Activated B cell treated with CpG ODN at 0.5 μM for 24 hours (primary cell): Measurements from ENCODE around the gene CDK4. TPM values are rescaled to one million over a fixed set of nuclear protein-coding genes. Genes with fewer than 3 reads are reported as not detected.

Experiments
- ATAC-seq: fragments of 200-7000 bp; cut with Tn5 transposase; one replicate; pipeline ENCODE4 v1.10.0; 2021; ENCODE audit warnings: low read depth, mild to moderate bottlenecking, moderate library complexity
- CTCF ChIA-PET: fragments of 350-600 bp; sonication (Branson Sonifier 250); formaldehyde crosslinking; loops from one replicate; lab custom pipeline; 2021; ENCODE audit warnings: antibody characterized with exemption; lab: Charles Lee
- POLR2A ChIA-PET: fragments of 350-600 bp; sonication (Branson Sonifier 250); formaldehyde crosslinking; loops from one replicate; lab custom pipeline; 2021; ENCODE audit warnings: antibody characterized with exemption; lab: Charles Lee
- DNase-seq: peaks from one replicate; pipeline ENCODE4 v3.0.0; 2022
- H3K27ac Mint-ChIP-seq: one replicate; pipeline ENCODE4 v1.8.0; 2020; ENCODE audit warnings: mixed read lengths
- H3K27me3 Mint-ChIP-seq: one replicate; pipeline ENCODE4 v1.8.0; 2021; ENCODE audit warnings: mixed read lengths
- H3K36me3 Mint-ChIP-seq: one replicate; pipeline ENCODE4 v1.8.0; 2021; ENCODE audit warnings: low read depth, mixed read lengths
- H3K4me1 Mint-ChIP-seq: one replicate; pipeline ENCODE4 v1.8.0; 2021; ENCODE audit warnings: mixed read lengths
- H3K4me3 Mint-ChIP-seq: one replicate; pipeline ENCODE4 v1.8.0; 2020; ENCODE audit warnings: mild to moderate bottlenecking, mixed read lengths
- H3K9me3 Mint-ChIP-seq: one replicate; pipeline ENCODE4 v1.8.0; 2020; ENCODE audit warnings: mixed read lengths
- intact Hi-C: fragments of 100-400 bp; cut with micrococcal nuclease; formaldehyde crosslinking; loops from one replicate; pipeline ENCODE4 v1.15.1; 2024
- total RNA-seq: library from RNA; stranded (reverse); gene quantifications from 2 replicates; pipeline ENCODE4 v1.2.3, GENCODE V29; 2022
- TF ChIP-seq, protein P1 (sequence below): fragments of 200-600 bp; IDR thresholded peaks from one replicate; pipeline ENCODE4 v1.8.0; 2022; ENCODE audit warnings: antibody characterized with exemption, mild to moderate bottlenecking

Gene CDK4
- total RNA-seq, 1 donor from 2014 or later = 95.7 TPM

DNA sequence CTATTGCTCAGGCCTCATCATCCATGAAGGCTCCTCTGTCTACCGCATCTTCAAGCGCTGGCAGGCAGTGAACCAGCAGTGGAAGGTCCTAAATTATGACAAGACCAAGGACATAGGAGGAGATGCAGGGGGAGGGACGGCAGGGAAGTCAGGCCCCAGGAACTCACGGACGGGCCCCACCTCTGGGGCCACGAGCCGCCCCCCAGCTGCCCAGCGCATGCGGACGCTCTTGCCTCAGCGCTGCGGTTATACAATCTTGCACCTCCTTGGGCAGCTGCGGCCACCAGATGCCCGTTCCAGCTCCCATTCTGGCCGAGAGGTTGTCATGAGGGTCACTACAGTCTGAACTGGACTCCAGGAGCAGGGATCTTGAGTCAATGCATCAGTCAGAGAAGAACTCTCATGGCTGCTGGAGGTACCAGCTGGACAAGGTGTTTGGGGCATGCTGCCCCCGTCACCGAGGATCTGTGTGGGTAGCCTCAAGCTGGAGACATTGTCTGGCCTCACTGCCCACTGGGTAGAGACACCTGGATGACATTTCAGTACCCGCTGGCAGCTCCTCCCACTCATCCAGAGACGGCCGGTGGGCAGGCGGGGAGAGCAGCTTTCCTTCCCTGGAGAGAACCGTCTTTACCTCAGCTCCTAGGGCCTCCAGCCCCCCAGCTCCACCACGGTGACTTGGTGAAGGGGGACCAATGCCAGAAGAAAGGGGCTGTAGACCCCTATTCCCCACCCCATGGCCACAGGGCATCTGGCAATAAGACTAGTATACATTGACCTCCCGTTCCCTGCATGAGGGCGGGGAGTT is 6.6 kb upstream of the CDK4 start:
- TF ChIP-seq, protein P1, sequence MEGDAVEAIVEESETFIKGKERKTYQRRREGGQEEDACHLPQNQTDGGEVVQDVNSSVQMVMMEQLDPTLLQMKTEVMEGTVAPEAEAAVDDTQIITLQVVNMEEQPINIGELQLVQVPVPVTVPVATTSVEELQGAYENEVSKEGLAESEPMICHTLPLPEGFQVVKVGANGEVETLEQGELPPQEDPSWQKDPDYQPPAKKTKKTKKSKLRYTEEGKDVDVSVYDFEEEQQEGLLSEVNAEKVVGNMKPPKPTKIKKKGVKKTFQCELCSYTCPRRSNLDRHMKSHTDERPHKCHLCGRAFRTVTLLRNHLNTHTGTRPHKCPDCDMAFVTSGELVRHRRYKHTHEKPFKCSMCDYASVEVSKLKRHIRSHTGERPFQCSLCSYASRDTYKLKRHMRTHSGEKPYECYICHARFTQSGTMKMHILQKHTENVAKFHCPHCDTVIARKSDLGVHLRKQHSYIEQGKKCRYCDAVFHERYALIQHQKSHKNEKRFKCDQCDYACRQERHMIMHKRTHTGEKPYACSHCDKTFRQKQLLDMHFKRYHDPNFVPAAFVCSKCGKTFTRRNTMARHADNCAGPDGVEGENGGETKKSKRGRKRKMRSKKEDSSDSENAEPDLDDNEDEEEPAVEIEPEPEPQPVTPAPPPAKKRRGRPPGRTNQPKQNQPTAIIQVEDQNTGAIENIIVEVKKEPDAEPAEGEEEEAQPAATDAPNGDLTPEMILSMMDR = no peak
- no peak for DNase-seq
- ATAC-seq = no peak
- ChIA-PET POLR2A (interaction anchor here (0.6 to 1.4 kb wide), 3 partner anchors 14 to 1048 kb away, joined by 3 to 6 read pairs (median 4); partner anchors contain the start of genes EEF1AKMT3 and METTL1), CTCF (interaction anchor here (1.0 to 2.6 kb wide), 5 partner anchors 9 to 27 kb away, joined by 3 to 9 read pairs (median 5); partner anchors contain the start of gene TSFM)
- Mint-ChIP-seq H3K27me3 (no peaks in the 10 kb centered on the region), H3K9me3 (no peaks in the 10 kb centered on the region), H3K27ac (no peak overlapping the region), H3K4me1 (peaks cover 40% of the 10 kb centered on the region), H3K4me3 (no peak overlapping the region), H3K36me3 (peaks cover 45% of the 10 kb centered on the region)
- intact Hi-C loops = no loop called here

DNA sequence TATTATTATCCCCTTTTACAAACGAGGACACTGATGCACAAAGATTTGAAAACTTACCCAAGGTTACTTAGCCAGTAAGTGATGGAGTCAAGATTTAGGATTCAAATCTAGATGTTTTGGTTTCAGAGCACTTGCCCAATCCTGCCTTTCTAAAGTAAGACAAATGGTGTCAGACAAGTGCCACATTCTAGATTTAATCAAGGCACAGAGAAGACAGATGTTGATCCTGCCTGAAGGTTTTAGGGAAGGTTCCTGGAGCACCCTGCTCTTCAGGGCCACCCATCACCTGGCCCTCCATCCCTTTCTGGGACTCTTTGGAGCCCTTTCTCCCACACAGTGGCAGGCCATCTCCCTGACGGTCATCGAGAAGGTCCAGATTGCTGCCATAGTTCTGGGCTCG is 5.7 kb upstream of the CDK4 start:
- Mint-ChIP-seq H3K36me3 (peaks cover 43% of the 10 kb centered on the region), H3K9me3 (no peaks in the 10 kb centered on the region), H3K27me3 (no peaks in the 10 kb centered on the region), H3K4me3 (no peak overlapping the region), H3K4me1 (peaks cover 49% of the 10 kb centered on the region), H3K27ac (no peak overlapping the region)
- no peak for DNase-seq
- intact Hi-C loops = loop anchor here (2.0 kb wide), 1 partner anchor 141 kb away; no protein-coding TSS in a partner anchor
- ChIA-PET CTCF (interaction anchor here (2.3 kb wide), 2 partner anchors 9 to 26 kb away, joined by 16 to 20 read pairs; partner anchors contain the start of genes CYP27B1 and TSFM), POLR2A (interaction anchor here (3.0 kb wide), 1 partner anchor 10 kb away, joined by 34 read pairs; the partner anchor contains the start of gene CYP27B1)
- no peak for ATAC-seq
- TF ChIP-seq, protein P1 = no peak

GRCh38 chr12:57756406-57757341 is 4.6 kb upstream of the CDK4 start:
- ChIA-PET CTCF (interaction anchor here (0.6 to 2.3 kb wide), 15 partner anchors 10 to 149 kb away, joined by 3 to 20 read pairs (median 4); partner anchors contain the start of genes CYP27B1, OS9, TSFM and TSPAN31), POLR2A (interaction anchor here (0.6 to 3.0 kb wide), 17 partner anchors 11 to 1068 kb away, joined by 3 to 34 read pairs (median 5); partner anchors contain the start of genes CYP27B1, EEF1AKMT3, METTL1 and OS9)
- ATAC-seq (peak; percentile 16), DNase-seq (peak; percentile 56)
- H3K4me3 Mint-ChIP-seq = peak overlapping the region; percentile 90
- no peaks in the 10 kb centered on the region for H3K9me3 Mint-ChIP-seq
- H3K4me1 Mint-ChIP-seq = peaks cover 60% of the 10 kb centered on the region
- H3K36me3 Mint-ChIP-seq = peaks cover 47% of the 10 kb centered on the region
- TF ChIP-seq, protein P1 = no peak
- no peaks in the 10 kb centered on the region for H3K27me3 Mint-ChIP-seq
- intact Hi-C loops = loop anchor here (1.0 to 2.0 kb wide), 6 partner anchors 10 to 149 kb away; partner anchors contain the start of genes EEF1AKMT3, METTL1 and TSFM
- H3K27ac Mint-ChIP-seq = peak overlapping the region; percentile 86

DNA sequence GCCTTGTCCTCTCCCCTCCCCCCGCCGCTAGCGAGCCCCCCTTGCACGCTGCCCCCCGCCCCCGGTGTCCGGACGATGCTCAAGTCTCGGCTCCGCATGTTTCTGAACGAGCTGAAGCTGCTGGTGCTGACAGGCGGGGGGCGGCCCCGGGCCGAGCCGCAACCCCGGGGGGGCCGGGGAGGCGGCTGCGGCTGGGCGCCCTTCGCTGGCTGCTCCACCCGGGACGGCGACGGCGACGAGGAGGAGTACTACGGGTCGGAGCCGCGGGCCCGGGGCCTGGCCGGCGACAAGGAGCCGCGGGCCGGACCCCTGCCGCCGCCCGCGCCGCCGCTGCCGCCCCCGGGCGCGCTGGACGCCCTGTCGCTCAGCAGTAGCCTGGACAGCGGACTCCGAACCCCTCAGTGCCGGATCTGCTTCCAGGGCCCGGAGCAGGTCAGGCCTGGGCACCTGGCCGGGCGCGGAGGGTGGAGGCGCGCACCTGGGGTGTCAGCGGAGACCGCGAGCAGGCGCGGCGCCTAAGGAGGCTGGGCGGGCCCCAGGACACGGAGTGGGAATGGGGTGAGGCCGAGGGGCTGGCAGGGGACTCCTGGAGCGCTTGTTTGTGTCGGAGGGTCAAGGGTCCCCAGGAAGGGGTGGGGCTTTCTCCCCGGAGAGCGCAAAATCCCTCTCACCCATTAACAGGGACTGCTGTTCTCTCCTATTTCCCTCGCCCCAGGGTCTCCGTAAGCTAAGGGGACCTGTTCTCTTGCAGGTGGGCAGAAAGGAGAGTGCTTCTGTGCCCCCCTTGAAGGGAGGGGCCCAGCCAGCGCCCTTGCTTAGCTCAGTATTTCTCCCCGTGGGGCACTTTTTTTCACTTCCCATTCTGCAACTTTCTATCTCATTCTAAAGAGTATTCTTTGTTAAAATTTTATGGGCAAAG is 3.6 kb upstream of the CDK4 start:
- Mint-ChIP-seq H3K4me3 (peak overlapping the region; percentile 90), H3K27me3 (no peaks in the 10 kb centered on the region), H3K27ac (peak overlapping the region; percentile 86), H3K9me3 (no peaks in the 10 kb centered on the region), H3K36me3 (peaks cover 47% of the 10 kb centered on the region), H3K4me1 (peaks cover 69% of the 10 kb centered on the region)
- ChIA-PET POLR2A (interaction anchor here (0.5 to 3.0 kb wide), 17 partner anchors 8 to 1068 kb away, joined by 3 to 34 read pairs (median 5); partner anchors contain the start of genes CYP27B1, EEF1AKMT3, METTL1 and OS9), CTCF (interaction anchor here (0.6 to 2.3 kb wide), 10 partner anchors 11 to 150 kb away, joined by 3 to 20 read pairs (median 5); partner anchors contain the start of genes CYP27B1, OS9, TSFM and TSPAN31)
- DNase-seq (peak; percentile 61), ATAC-seq (peak; percentile 13)
- TF ChIP-seq, protein P1 = no peak
- intact Hi-C loops = loop anchor here (1.0 to 2.0 kb wide), 6 partner anchors 11 to 150 kb away; partner anchors contain the start of genes EEF1AKMT3, METTL1 and TSFM
